ENCODE measurements around the gene FILIP1L.

FILIP1L gene

DNA sequence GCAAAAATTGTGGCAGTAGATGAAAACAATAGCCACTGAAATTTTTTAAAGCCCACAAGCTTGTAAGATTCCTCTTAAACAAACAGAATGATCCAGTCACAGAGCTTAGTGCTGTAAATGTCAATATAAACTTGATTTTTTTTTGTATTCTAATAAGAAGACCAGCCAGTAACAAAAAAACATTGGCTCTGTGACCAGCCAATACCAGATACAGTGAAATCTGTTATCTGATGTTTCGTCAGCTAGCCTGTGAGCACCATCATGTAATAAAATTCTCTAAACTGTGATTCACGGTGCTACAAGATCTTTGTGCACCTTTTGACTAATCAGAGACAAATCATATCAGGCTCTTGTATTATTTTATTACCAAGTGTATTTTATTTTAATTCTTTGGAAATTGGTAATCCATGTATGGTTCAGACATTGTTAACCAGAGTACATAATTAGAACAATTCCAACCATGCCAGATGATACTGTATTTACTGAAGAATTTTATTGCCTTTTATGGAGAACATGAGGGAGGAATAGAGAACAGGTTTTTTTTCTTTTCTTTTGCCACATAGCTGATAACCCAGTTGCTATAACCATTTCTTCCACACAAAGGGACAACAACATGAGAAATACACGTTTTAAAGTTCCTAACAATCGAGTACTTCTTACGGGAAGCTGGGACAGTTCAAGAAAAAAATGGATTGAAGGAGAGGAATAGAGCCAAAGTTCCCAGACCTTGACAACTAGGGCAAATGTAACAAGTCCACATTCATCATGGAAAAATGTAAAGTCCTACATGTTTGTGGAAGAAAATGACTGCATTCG is 71.9 kb downstream of the FILIP1L start:
- no peak for DNase-seq

DNA sequence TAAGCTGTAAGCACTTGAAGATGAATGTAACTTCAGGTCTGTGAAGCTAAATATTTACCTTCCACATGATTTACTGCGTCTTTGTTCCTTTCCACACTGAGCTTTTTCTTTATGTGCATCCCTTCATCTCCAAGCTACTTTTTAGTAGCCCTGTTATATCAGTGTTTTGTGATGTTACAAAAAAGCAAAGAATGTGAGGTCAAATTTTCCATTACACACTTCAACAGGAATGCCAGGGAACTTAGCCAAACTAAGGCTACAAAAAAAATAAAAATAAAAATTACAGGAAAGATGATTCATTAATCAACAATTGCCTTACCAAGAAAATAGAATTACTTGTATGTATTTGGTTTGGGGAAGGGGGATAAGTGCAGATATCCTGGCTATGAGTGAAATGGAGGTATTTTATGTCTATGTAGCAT is 73.0 kb downstream of the FILIP1L start:
- DNase-seq, result no peak

DNA sequence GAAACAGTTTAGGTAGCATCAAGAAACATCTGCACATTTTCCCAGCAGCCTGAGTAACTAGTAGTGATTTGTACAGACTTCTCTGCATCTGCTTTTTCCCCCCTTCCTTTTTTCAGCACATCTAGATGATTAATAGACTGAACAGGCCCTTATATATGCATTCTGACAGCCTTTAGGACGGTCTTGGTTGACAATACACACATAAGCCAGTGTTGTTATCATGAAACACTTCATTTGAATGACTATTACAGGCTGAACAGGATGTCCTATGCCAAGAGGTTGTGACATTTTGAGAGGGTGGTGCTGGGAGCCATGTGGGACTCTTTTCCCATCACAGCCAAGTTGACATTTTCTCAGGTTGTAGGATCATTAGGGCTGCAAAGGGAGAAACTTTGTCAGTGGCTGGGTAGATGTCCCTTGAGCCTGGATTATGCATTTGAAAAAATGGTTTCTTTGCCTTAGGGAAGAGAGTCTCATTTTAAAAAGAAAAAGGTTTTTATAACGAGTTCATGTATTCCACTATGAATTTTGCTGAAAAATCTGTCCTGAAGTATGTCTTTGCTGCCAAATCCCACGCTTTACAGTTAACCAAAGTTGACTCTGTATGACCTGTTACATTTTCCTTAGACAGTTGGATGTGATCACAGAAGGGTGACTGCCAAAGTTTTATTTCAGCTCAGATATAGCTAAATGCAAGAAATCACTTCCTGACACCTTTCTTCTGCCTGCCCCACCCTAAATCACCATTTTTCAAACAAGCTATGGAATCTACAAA is 73.7 kb downstream of the FILIP1L start:
- DNase-seq, result no peak

DNA sequence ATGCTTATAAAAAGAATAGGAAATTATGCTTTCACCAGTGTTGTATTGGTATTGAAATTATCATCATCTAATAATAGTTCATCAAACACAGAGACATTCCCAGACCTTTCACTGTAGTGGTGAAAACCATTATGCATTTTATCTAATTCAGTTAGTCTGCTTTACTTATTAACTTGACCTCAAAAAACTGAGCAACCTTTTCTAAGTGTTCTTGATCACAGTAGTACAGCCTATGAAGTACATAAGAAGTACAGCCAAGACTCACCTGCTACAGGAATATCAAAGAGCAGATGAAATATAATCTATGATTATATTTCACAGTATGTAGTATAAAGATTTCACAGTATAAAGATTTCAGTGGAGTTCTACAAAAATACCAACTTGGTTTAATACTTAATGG is 75.2 kb downstream of the FILIP1L start:
- no peak for DNase-seq

DNA sequence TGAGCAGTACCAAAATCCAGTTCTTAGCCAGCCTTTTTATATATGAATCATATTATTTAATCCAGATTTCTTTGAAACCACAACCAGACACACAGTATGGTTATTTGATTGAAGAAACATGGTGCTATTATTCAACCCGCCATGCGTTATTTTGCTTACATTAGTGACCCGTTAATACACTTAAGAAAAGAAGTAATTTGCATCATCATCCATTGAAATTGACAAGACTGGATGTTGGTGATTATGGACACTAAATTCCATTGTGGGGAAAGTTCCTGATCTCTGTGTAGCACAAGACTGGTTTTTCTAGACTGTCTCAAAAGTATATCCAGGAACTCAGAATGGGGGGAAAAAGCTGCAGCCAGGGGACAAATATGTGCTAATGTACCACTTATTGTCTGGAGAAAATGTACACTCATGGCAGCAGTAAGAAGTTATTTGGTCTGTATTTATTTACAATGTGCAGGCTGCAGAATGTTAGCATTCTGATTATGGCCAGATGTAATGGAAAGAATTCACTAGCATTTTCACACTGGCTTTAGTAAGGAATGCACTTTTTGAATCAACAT is 80.3 kb downstream of the FILIP1L start:
- no peak for DNase-seq

DNA sequence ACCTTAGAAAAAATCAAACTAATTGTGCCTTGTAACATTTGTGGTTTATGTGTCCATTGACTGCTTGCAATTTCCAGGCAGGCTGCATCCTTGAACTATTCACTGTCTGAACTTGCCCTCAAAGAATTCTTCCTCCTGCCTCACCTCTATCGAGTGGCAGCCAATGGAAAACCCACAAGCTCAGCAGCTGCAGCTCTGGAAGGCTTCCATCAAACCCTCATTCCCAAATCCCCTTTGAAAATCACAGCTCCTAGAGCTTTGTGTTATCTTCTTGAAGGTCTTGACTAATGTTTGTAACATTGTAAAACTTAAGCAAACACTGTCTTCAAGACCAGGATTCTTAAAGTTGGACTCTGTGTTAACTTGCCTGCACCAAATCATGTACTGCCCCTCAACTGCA is 81.1 kb downstream of the FILIP1L start:
- DNase-seq, result no peak

DNA sequence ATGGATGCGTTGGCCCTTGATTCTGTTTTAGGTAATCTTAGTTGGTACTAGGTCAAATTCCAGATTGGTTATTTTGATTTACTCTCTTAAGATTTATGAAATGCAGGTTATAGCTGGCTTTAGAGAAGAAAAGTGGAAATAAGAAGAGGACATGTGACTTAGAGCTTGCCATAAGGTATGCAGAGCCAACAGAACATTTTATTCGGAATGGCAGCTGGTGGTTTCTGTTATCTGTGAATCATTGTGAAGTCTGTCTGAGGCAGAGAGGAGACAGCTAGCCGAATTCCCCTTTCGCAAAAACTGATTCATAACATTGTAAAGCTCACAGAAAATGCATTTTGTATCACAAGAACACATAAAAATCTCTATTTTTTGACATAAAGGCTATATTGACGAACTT is 82.1 kb downstream of the FILIP1L start:
- no peak for DNase-seq

DNA sequence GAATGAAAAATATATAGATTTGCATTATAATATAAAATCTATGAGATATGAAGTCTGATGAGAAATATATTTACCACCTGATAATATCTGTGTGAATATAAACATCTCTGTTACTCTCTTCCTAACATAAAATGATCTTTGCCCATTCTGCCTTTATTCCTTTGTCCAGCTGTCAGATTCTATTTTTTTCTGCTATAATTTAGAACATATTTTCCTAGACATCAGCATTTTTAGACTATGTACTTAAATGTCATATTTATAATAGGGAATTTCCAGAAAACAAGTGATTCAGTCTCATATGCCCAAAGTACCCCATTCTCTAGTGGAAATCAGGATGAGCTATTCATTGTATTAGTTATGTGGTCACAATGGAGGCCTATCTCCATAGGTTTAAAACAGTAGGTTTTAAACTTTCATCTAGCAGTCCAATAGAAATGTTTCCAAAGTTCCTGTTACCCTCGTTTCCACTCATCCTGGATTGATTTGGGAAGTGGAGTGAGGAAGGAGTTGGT is 83.3 kb downstream of the FILIP1L start:
- DNase-seq, result peak in 3 of 4 experiments; percentile 3 to 58 (median 34)

DNA sequence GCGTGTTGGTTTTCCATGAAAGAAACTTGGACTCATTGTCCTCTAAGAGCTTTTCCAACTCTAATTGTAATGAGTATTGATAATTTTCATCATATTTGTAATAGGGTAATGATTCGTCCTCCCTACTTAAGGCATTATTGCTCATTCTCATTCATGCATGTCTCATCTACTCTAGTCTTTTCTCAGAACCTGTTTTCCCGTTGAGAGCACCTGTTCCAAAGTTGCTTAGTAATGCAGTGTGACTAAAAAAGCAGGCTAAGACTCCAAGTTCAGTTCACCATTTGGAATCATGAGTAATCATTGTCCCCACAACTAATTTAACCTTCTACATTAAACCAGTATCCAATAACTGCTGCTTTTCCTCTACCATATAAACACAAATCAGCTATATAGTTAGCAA is 84.0 kb downstream of the FILIP1L start:
- no peak for DNase-seq

DNA sequence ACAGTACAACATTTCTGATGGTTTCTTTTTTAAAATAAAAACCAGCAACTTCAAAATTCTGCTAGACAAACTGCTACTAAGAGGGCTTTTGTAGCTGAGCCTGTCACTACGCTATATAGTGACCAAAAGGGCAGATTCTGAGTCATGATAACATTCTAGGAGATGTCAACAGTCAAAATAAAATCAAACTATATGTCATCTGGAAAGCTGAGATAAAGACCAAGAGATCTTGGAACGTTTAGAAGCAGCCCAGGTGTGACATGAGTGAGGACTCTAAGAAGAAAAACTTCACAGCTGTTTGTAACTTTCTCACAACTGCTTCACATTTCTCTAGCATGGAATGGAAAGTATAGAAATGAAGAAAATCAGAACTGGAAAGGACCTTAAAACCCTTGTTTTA is 84.6 kb downstream of the FILIP1L start:
- no peak for DNase-seq

DNA sequence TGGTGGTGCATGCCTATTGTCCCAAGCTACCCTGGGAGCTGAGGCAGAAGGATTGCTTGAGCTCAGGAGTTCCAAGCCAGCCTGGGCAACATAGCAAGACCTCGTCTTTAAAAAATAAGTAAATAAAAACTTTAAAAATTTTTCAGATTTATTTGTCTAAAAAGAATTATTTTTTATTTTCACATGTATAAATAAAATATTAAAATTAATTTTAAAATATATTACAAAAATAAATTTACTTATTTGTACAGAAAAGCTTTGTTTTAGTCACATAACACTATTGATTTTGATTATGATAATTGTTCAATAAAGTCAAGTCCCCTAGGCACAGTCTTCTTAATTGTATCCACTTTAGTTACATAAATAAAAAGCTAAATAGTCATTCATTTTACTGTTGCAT is 85.2 kb downstream of the FILIP1L start:
- DNase-seq, result no peak

DNA sequence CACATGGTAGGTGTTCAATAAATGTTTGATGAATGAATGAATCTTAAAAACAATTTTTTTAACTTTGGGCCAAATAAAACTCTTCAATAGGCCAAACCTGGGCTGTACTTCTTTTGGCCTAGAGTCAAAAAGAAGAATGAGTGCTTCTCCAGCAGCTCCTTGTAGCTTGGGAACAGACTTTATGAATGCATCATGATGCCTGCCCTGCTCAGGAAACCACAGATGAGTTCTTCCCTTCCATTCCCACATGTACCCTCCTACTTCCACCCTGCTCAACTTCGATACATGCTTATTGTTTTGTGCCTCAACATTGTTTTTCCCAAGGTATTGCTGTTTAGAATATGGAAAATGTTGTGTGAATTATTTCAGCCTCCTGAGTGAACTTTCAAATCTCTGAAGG is 87.0 kb downstream of the FILIP1L start:
- no peak for DNase-seq

DNA sequence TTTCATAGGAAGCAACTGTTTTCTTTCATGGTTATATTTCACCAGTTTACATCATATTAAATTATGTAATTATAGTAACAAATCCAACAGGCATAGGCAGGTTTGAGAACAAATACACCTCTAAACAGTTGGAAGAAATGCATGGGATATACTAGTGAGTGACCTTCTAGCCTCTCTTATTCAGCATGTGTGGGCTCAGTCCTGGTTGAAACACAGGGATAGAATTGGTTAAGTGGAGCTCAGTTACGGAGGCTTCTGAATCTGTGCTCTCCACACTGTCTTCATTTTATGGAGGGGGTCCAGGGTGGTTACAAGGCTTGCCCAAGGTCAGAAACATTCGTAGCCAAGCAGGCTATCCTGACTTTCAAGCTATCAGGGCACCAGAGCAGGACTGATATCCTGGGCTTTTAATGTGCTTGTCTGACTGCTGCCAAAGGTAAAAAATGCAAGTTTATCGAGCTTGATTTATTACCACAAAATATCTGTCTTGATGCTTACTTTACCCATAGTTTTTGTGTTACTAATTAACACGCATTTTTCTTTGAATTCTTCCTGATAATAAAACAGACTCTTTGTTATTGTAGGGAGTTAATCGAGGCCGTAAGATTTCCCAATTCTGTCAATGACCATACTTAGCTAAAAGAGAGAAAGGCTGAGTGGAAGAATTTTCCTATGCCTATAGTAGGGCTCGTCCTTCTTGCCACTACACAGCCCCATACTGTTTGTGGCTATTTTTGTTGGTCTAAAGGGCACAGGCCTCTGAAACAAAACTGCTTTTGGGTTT is 89.6 kb downstream of the FILIP1L start:
- DNase-seq, result no peak

DNA sequence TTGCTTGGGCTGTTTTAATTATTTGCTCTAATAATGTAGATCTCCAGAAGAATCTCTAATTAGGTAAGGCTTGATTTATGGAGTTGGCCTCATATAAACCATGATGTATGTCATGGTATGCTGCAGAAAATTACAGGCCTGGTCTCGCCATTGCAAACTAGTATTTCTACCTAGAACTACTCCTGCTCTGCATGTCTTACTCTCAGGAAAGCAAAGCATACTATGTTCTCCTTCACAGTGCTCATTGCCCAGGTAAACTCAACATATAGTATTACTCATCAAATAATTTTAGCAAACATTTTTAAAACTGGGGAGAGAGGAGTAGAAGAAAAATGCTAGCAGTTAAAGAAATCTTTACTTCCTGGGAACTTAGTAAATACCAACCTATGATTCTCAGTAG is 90.7 kb downstream of the FILIP1L start:
- no peak for DNase-seq

DNA sequence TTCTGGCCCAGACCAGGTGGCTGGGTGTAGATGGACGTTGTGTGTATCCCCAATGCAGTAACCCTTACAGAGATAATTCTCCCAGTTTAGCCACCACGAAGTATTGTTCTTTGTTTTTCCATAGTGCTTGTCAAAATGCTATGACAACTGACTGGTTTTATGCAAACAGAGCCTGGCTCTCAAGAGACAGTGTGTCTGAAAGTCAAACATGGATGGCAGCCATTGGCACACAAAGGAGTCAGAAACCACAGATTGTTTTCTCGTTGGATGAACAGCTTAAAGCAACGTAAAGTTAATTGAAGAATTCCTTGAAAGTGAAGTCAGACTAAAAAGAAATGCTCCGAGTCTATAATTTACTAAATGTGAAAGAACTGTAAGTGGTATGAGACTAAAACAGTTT is 91.2 kb downstream of the FILIP1L start:
- DNase-seq, result no peak

DNA sequence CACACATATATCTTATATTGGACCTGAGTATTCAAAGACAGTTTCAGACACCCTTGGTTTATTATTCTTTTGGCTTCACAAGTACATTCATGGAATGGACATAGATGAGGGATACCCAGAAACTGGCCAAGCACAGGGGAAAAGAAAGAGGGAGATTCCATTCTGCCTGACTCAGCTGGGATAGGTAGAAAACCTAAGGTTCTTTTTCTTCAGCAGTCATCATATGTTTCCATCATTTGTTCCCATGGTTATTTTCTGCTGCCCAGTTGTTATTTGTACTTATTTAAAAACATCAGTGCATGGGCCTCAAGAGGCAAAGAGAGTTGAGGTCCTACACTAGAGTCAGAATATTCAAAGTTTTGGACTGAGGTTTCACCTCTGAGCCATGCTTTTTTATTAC is 91.8 kb downstream of the FILIP1L start:
- DNase-seq, result no peak

DNA sequence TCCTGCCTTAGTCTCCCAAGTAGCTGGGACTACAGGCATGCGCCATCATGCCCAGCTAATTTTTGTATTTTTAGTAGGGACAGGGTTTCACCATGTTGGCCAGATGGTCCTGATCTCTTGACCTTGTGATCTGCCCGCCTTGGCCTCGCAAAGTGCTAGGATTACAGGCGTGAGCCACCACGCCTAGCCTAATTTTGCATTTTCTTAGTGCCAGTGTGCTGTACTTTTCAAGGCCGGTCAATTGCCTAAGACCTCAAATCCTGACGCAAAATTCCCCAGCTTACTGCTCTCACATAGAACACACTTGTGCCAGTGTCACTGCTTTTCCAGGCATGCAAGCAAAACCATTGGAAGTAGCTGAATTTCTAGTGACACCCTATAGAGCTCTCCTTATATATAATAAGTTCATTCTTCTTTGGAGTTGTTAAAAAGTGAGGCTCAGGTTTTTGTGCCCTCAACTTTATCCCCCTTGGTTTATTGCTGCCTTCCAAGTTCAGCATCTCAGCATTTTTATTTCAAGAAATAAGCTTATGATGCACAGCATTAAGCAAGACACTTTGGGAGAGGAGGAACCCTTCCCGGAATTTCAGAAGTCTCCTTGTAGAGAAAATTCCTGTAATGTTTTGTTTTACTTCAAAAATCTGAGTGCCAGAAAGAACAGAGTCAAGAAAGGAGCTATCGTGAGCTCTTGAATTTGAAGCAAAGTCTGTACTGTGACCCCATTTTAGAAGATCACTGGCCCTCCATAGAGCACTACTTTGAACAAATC is 93.2 kb downstream of the FILIP1L start:
- DNase-seq, result no peak

DNA sequence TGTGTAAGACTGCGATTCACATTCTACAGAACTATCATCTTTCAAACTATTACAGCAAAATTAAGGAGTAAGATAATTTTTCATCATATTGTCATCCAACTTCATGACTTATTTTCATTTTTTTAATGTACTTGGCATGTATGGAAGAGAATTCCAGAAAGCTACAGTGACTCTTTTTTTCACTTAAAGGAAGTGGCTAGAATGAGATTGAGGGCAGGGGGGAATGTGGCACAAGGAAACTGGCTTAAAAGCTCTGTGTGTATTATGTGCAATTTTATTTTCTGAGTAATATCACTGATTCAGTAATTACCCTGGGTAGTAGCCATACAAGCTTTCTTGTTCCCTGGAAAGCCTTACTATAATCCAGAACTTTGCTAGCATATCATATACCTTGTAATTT is 94.6 kb downstream of the FILIP1L start:
- no peak for DNase-seq

DNA sequence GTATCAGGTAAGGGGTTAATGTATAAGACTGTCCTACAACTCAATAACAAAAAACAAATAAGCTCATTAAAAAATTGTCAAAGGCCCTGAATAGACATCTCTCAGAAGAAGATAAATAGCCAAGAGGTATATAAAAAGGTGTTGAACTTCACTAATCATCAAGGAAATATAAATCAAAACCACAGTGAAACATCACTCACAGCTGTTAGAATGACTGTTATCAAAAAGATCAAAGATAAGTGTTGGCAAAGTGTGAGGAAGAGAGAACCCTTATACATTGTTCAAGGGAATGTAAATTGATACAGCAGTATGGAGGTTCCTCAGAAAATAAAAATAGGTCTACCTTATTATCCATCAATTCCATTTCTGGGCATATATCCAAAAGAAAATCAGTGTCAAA is 95.5 kb downstream of the FILIP1L start:
- no peak for DNase-seq

DNA sequence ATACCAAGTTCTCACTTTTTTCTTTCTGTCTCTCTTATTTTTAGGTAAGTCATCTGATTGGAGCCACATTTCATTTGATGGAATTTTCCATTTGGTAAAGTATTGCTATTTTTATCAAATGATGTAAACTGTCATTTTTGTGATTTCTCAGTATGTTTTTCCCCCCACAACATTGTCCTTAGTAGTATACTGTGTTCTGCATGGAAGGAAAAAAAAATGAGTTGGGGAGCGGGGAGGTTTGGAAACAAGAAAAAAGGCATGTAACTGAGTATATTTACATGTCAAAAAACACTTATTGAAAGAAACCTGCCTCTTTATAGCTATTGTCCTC is 104.2 kb downstream of the FILIP1L start:
- DNase-seq, result no peak

DNA sequence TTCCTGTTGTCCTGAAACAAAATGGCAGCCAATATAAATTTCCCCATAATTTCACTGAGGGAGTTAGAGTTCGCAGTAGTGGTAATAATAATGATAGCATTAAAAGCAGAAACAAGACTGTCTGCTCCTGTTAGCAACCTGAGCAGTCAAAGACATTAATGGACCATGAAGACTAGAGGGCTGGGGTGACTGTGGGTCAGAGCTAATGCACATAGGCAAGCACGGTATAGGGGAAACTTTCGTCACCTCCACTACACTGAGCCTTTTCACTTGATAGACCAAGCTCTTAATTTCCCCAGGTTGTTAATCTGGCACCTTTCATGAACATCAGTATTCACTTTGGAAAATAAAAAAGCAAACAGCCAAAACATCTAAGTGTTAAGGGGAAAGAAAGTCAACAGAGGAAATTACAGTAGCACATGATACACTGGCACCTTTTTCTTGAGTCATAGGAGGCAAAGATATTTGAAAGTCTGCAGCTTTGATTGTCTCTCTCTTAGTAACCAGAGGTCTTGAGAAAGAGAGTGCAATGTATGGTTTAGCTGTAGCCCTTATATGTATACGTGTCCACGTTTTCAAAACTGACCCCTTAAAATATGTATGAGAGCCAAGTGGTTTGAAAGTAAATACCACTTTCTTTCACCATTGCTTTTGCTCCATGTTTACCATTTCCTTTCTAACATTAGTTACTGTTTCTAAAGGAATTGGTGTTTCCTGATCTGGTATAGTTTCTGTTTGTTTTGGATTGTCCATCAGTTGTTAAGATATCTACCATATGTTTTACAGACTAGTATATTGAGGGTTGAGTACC is 104.8 kb downstream of the FILIP1L start:
- DNase-seq, result no peak

All from suppressor macrophage (primary cell).